LHCN-M2 (cell line): Measurements from ENCODE around the gene FGF14. TPM values are rescaled to one million over a fixed set of nuclear protein-coding genes. Genes with fewer than 3 reads are reported as not detected.
"Not testable (repeated sequence)": the region's sequence is repeated elsewhere in the genome, so short reads cannot be mapped to it uniquely, and the experiment has no call there.

ENCODE experiments used
- DNase-seq: peaks from one replicate; pipeline ENCODE4 v3.0.0-alpha.2; 2012; ENCODE audit warnings: low read depth
- total RNA-seq: library from RNA; depleted of rRNA; stranded (reverse); fragments of >200 nt; gene quantifications from 2 replicates; pipeline ENCODE4 v1.2.3, GENCODE V29; 2014

The FGF14 gene
- total RNA-seq, 1 experiment from 2014 or later, result 0.06 TPM

DNA sequence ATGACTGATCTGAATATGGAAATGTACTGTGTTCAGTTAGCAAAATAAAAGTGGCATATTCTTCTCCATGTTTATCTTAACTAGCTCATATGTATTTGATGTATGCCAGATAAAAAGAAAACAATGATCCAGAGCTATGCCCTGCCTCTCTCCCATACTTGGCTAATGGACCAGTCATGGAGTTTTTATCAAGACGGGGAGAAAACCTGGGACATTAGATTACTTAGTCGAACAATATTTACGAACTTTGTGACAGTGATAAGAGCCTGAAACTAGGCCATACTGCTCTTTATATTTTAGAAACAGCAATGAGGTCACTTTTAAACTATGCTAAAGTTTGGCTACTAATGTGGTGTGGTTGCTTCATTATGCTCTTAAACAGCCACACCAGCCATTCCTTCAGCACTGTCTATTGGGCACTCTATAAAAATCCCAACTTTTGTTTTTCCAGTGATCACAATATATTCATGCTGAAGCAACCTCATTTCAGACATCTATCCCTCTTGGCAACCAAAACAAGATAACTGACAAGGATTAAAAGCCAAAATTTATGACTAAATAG, 265.0 kb downstream of the FGF14 start:
- no peak for DNase-seq

DNA sequence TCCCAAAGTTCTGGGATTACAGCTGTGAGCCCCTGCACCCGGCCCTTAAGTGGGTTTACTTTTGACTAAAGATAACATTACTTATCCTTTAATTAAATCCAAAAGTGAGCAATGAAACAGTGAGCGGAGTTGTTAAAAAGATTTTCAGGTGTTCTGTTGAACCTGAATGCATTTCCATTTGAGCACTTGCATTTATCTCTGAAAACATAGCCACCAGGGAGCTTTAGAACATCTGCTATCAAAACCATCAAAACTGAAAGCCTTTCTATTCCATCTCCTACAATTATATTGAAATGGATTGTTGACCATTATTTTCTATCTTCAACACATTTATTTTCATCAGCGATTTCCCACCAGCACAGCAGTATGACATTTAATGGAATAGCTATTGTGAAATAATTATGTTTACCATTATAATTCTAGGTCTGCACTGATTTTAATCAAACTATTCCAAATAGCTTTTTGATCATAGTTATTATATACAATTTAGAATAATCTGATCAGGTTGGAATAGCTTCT, 269.0 kb downstream of the FGF14 start:
- no peak for DNase-seq

DNA sequence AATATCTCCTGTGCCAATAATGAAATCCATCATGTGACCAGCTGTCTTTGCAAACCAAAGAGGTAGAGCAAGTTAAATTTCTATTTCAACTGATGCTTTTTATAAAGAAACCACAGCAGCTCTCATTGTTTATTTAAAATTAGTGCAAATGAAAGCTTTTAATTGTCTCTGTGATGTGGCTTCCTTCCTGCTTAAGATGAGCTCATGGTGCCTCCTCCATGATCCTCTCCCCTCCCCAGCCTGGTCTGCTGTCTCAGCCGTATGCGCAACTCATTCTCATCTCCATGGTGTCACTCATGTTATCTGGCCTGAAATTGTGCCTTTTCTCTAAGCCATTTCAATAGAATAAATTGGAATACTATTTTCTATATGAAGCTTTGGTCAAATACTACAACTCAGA, 270.6 kb downstream of the FGF14 start:
- DNase-seq, result no peak

DNA sequence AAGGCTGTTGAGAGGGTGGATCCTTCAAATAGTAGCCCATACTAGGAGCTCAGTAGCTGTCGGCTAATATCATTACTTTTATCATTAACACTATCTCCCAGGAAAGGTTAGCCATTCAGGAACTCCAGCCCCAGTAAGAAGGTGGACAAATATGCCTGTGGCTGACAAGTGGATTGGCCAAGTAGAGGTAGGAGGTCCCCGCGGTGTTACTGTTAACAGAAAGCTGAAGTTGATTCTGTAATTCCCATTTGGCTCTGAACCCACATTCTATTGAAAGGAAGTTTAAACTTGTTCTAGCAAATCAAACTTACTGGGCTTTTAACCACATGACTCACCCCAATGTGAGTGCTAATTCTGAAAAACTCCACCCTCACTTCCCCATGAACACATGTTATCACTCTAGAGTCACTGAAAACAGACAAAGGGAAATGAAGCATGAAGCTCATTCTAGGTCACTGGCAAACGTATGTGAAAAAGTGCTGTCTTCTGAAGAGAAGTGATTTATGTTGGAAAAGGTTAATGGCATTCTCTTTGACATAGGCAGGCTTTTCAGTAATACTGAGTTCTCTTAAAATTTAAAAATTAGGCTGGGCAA, 273.5 kb downstream of the FGF14 start:
- DNase-seq, result peak; percentile 13

DNA sequence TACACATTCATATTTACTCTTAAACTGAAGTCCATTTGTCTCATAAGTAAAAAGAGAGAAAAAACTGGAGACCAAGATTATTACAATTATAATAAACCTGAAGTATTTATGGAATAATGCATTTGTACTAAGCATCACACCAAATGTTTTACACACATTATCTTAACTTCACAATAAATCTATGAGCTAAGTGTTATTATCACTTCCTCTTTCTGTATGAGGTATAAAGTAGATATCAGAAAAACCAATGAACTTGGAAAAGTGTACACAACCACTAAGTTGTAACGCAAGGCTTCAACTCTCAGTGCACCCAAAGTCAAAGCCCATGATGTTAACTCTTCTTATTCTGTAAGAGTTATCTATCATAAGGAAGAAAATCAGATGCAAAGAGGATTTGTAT, 274.7 kb downstream of the FGF14 start:
- no peak for DNase-seq

DNA sequence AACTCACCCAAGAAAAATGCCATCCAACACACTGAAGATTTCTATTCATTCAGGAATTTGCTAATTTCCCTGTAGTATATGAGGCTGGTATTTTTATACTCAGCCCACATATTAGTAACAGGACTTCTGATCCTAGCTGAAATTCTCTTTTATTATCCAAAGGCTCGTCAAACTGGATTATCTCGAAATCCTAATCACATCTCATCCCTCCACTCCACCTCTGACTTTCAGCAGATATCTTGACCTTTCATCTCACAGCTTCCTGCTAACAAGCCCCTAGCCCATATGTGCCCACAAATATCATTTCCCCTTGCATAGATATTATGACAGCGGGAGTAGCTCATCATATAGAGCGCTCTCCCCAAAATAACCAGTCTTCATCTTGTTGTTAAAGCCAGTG, 279.7 kb downstream of the FGF14 start:
- DNase-seq, result no peak

DNA sequence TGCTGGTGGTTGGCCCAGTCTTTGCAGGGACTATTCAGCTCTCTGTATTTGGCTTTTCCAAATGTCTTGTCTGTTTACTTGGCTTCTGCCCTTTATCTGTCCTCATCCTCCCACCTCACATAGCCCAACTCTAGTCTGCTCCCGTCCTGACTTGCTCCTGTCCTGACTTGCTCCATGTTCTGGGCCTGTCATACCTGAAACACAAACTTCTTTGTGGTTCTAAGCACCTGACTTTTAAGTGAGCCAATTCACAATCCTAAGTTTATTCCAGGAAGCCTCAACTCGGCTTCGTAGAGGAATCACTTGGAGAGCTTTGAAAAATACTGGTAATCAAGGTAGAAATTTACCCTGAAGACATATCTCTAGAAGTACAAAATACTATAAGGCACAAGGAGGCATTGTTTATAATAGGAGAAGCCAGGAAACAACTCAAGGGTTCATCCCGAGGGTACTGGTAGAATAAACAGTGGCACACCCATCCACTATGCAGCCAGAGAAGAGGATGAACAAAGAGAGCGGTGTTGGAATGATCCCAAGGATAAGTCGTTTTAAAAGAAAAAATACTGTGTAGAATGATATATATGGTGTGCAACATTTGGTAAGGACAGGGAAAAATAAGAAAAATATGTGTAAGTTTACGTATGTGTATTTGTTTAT, 284.5 kb downstream of the FGF14 start:
- no peak for DNase-seq

DNA sequence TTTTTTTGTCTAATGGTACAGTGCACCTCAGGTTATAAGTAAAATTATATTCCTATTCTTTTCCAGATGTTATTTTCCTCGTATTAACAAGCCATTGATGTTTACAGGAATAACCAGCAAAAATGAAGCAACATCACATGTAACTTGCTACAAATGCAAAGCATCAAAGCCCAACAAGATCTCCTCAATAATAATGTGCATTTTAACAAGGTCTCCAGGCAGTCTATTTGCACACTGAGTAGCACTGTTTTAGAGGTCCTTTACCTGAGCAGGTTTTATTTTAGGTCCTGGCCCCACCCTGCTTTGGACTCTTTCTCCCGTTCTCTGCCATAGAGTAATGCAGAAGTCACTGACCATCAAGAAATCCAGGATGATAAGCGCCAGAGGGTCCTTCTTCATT, 298.4 kb downstream of the FGF14 start:
- no peak for DNase-seq

DNA sequence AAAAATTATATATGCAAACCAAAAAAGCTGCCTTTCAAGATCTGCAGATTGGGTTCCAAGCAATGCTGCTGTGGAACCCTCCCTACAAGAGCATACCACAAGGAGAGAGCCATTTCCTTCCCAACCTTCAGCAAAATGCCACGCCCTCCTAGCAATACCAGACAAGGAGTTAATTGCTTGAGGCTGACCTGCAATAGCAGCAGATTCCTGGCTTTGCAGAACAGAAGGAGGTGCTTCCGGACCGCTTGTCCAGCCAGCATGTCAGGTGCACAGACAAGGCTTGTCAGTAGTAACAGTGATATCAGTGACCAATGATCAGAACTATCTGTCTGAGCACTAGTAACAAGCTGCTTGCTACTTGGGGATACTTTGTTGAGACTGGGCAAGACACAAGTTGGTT, 301.6 kb downstream of the FGF14 start:
- DNase-seq, result no peak

DNA sequence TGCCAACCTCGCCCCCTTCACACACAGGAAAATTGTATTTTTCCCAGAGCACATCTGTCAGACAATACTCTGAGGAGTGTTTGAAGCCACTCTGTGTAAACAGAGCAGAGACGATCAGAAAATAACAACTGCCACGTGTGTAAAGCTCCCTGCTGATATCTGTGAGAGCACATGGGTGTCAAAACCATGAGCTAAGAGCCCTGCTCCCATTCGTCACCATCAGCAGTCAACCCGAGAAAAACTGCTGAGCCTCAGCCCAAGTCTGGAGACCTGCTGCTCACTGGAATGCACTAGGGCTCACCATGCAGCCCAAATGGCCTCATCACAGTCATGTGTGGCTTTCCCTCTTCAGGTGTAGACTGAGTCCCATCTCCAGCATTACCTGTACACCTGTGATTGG, 304.1 kb downstream of the FGF14 start:
- DNase-seq, result no peak

DNA sequence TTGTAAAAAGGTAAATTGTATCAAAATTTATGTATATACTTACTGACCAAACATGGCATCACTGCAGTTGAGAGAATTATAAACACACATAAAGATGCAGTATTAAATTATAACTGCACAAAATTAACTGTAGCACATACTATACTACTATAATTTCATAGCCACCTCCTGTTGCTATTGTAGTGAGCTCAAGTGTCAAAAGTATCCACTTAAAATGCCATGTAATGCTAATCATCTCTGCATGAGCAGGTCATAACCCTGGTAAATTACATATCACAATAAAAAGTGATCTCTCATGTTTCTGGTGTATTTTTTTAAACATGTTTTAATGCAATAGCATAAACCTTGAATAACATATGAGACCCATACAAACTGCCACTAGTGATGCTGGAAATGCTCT, 308.6 kb downstream of the FGF14 start:
- DNase-seq, result not testable (repeated sequence)

DNA sequence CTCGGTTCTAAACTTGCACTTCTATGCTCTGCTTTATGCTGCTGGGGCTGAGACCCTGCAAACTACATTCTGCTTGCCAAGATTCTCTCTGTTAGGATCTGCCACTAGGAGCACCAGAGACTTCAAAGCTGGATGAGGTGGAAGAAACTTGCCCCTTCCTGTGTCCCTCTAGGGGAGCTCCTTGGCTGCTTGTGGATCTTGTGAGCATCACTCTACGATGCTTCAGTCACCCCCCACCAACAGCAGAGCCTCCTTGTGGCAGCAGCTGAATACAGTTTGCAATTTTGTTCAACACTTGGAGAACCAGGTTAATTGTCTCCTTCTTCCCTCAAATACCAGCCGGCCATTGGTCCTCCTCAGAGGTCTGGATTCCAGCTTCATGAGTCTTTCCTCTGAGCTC, 310.6 kb downstream of the FGF14 start:
- DNase-seq, result peak; percentile 14

DNA sequence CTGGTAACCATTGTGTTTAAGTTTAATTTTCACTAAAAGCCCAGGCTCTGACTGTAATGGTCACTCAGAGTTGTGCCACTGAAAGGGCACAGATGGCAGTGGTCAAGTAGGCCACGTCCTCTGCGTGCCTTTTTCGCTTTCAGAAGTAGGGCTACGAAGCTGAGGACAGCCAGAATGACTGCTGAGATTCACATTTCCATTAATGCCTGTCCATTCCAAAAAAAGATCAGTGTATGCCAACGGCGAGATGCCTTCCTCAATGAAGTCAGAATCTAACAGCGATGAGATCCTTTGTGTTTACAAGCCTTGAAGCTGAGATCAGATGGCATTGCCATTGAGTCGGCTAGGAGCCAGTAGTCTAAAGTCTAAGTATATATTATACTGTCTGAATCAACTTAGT, 311.3 kb downstream of the FGF14 start:
- no peak for DNase-seq

DNA sequence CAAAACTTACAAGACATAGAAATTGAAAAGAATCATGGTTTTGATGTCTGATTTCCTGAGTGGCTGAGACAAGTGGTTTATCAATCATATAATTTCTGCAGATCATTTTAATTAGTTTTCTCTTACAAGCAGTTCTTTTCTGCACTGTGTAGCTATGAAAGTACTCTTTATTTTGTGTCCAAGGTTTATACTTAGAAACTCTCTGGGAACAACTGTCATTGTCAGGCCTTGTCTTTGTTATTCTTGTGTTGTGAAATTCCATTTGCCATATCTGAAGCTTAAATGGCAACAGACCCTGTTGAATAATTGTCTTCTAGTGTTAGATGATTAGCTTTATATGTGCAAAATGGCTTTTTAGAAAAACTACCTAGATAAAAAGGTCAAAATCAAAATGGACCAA, 312.1 kb downstream of the FGF14 start:
- DNase-seq, result no peak

DNA sequence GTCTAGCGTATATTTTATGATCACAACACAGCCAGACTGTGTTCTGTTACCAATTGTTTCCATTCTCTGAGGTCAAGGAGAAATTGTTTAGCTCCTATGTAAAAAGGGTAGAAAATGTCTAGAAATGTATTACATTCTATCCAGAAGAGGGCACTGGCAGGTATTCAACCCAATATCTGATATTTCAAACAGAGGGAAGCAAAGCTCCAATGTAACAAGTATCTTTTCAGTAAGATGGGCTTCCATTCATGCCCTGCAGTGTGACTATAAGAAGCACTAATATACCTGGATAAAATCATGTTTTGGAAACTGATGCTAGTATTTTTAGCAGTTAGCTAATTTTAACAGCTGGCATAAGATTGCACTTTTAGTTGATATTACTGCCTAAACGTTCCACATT, 312.7 kb downstream of the FGF14 start:
- DNase-seq, result no peak

DNA sequence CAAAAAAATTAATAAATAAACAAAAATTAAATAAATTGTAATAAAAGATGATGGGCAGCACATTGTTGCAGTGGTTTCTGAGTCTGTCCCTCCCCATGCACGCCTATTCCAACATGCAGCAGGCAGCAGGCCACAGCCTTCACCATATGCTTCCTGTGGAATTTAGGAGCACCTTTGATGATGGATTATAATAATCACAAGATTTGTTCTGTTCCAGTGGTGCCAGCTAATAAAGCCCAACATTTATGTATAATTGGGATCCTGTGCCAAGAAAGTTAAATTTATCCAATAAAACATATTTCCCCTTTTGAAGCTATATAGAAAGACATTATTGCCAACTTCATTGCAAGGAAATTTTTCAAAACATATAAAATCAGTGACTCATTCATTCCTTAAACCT, 328.6 kb downstream of the FGF14 start:
- DNase-seq, result no peak

DNA sequence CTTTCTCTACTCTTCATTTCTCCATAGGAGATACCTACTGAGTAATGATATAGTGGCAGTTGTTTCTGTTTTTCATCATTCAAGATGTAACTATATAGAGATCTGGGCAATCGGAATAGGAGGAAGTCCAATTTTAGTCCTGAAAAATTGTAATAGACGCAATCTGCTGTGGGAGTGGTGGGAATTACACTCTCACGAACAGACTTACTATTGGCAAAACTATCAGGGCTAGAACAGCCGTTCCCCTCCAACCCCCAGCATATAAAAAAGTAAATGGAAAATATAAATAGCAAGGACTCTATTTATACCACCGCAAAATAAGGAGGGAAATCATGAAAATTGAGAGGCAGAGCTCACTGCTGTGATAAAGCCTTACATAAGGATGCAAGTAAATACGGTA, 330.1 kb downstream of the FGF14 start:
- no peak for DNase-seq

DNA sequence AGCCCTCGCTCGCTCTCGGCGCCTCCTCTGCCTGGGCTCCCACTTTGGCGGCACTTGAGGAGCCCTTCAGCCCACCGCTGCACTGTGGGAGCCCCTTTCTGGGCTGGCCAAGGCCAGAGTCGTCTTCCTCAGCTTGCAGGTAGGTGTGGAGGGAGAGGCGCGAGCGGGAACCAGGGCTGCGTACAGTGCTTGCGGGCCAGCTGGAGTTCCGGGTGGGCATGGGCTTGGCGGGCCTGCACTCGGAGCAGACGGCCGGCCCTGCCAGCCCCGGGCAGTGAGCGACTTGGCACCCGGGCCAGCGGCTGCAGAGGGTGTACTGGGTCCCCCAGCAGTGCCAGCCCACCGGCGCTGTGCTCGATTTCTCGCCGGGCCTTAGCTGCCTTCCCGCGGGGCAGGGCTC, 333.5 kb downstream of the FGF14 start:
- DNase-seq, result not testable (repeated sequence)

DNA sequence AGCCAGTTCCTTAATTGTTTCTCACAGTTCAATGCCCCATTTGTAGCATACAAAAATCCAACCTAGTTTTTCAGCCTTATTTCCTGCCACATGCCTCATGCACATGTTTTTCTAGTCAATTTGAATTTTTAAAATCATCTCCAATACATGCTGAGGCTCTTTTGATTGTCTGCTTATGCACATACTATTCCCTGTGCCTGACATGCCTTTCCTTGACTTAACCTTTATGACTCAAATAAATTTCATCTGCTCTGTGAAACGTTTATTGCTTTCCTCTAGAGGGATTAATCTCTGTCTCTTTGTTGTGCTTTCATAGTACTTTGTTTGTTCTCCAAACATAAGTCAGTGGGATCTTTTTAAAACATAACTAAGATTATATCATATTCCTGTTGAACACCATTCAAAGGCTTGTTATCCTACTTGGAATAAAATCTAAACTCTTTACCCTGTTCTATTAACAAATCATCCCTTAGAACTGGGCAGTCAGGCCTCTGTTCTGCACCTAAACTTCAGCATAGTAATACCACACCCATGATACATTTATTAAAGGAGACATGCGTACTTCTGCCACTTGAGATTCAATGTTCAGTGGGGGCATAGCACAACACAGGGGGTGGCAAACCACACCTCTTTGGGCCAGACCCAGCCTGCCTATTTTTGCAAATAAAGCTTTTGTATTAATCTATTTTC, 346.6 kb downstream of the FGF14 start:
- no peak for DNase-seq

DNA sequence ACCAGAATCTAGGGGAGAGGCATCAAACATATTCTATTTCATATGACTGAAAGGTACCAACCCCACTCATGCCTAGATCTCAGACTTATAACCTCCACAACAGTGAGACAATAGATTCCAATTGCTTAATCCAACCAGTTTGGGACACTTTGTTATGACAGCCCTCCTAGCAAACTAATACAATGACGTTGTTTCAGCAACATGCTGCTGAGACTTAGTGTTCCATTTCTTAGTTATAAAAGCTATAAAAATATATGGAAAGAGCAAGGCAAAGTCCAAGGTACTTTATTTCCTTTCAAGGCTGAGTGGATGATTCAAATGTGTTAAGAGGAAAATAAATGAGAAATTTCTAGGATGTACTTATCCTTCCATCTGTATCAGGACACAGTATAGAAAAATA, 352.0 kb downstream of the FGF14 start:
- DNase-seq, result no peak

DNA sequence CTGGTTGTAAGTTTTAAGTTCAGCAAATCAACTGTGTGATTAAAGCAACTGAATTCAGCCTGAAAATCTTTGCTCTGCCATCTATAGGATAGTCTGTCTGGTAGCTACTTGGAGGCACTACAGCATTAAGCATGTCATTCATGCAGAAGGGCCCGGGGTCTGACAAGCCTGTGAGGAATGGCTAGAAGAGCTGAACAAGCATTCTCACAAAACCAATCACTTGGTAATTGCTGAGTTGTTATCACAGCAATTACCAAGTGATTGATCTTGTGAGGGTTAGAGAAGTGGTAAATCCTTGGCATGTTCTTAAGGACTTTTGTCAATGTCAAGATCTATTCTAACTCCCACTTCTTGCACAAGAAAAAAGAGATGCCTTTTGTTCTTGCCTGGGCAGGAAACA, 356.1 kb downstream of the FGF14 start:
- no peak for DNase-seq

DNA sequence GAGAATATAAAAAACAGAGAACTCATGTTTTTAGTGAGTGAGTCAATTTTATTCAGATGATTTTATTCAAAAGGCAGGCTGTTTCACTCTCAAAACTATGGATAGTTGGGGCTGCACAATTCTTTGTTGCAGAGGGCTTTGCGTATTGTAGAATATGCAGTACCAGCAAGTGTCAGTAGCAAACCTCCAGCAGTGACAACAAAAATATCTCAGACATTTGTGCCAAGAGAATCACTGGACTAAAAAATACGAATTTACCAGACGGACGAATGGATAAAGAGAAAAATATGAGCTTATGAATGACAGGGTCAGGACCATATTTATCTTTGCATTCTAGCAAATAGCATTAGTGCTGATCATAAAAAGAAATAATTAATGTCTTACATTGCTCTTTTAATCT, 359.1 kb downstream of the FGF14 start:
- DNase-seq, result no peak

DNA sequence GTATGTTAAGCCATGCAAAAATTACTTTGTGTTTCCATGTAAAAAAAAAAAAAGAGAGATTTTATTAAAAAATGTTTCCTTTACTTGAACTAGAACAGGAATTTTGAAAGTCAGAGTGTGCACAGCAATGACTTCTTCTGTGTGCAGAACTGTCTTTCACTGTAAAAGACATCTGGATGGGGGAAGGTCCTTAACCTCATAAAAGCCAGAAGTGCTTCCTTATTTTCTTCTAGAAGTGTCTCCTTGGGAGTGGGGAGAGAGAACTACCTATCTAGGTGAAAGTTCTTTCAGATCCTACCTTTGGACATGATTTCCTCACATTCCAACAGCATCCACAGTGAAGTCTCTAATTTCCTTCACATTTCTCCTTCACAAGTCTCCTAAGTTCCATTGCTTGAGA, 360.3 kb downstream of the FGF14 start:
- DNase-seq, result no peak
